Measurements from ENCODE around the gene STRADA. TPM values are rescaled to one million over a fixed set of nuclear protein-coding genes. Genes with fewer than 3 reads are reported as not detected.

The STRADA gene
- total and polyA plus RNA-seq, 9 of the 15 experiments (the other 6 are each of a cell fraction or from before 2014, with no cell fraction given) = 6.6 to 33.0 (median 20.5) TPM

DNA sequence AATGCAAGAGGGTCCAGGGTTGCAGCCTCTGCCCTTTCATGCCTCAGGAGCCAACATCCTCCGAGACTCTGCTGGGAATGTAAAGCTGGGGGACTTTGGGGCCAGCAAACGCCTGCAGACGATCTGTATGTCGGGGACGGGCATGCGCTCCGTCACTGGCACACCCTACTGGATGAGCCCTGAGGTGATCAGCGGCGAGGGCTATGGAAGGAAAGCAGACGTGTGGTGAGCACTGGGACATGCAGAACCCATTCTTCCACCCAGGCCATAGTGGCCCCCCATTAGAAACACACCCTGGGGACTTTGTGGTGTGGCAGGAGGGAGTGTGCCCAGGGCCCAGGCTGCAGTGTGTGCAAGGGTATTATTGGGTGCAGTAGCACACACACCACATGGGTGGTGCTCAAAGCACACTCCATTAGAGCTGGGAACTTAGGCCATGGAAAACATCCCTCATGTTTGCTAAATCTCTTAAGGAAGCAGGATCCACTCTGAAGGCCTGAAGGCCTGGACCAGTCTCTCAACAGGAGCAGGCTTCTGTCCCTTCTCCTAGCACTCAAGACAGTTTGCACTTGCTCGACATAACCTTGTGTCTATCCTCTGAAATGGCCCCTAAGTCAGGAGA lies 49.3 kb downstream of the STRADA start:
- H3K27ac ChIP-seq (ENCODE audit: extremely low read depth, low read depth, low read length) = no peak overlapping the region
- H3K9me1 ChIP-seq (ENCODE audit: control insufficient read depth, insufficient read depth, low read length) = peaks cover 3% of the 10 kb centered on the region
- DNase-seq (ENCODE audit: extremely low read depth in 1 of 4, low spot score in 3 of 4) (no peak), FAIRE-seq (no peak), ATAC-seq (no peak)
- intact Hi-C loops (cut with micrococcal nuclease) (loop anchor here (10.0 kb wide), 1 partner anchor 142 kb away; no protein-coding TSS in a partner anchor), in situ Hi-C loops (cut with MboI) (no loop called here)
- no peaks in the 10 kb centered on the region for H3K9me3 ChIP-seq (replicated peaks; ENCODE audit: control insufficient read depth, insufficient read depth, low read depth, low read length)
- peaks cover 33% of the 10 kb centered on the region; the same call in 2 of the 3 replicates for H3K36me3 ChIP-seq (ENCODE audit: control insufficient read depth, insufficient read depth, low read length)
- no peak overlapping the region for H2AFZ ChIP-seq (ENCODE audit: low read depth, low read length)
- TF ChIP-seq SMARCA4 (IDR thresholded peaks at IDR 0.05) = no peak
- TF ChIP-seq, protein P1, sequence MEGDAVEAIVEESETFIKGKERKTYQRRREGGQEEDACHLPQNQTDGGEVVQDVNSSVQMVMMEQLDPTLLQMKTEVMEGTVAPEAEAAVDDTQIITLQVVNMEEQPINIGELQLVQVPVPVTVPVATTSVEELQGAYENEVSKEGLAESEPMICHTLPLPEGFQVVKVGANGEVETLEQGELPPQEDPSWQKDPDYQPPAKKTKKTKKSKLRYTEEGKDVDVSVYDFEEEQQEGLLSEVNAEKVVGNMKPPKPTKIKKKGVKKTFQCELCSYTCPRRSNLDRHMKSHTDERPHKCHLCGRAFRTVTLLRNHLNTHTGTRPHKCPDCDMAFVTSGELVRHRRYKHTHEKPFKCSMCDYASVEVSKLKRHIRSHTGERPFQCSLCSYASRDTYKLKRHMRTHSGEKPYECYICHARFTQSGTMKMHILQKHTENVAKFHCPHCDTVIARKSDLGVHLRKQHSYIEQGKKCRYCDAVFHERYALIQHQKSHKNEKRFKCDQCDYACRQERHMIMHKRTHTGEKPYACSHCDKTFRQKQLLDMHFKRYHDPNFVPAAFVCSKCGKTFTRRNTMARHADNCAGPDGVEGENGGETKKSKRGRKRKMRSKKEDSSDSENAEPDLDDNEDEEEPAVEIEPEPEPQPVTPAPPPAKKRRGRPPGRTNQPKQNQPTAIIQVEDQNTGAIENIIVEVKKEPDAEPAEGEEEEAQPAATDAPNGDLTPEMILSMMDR (IDR thresholded peaks at IDR 0.05 in 2 of 3, conservative IDR thresholded peaks at IDR 0.05 in 1 of 3; ENCODE audit: insufficient read depth in 2 of 3, low read depth in 1 of 3, low read length in 3 of 3) = 0 out of 6 replicates have a peak, but pooled peaks of 1 of the 3 experiments have one; percentile 13
- TF ChIP-seq POLR2G (IDR thresholded peaks at IDR 0.05; ENCODE audit: low read depth, low read length) = 0 out of 2 replicates have a peak, but pooled peaks have one; percentile 16
- no peak overlapping the region for H3K9ac ChIP-seq (ENCODE audit: insufficient read depth in 1 of 2, low read depth in 2 of 2, low read length in 2 of 2)
- 80% methylated on average over 11 of the region's 11 CpGs for WGBS (ENCODE audit: insufficient coverage, low coverage, missing lambda C conversion rate)
- peaks cover 7% of the 10 kb centered on the region for H4K20me1 ChIP-seq (replicated peaks; ENCODE audit: control insufficient read depth, insufficient read depth, low read length)
- CTCF ChIA-PET (ENCODE audit: low intra/inter-chr PET ratio) = no interaction called here
- POLR2A ChIA-PET = interaction anchor here (1.3 kb wide), 1 partner anchor 9 kb away, joined by 4 read pairs; no protein-coding TSS in a partner anchor
- no peaks in the 10 kb centered on the region for H3K27me3 ChIP-seq (ENCODE audit: control insufficient read depth in 2 of 2, insufficient read depth in 2 of 2, low read length in 2 of 2)
- H3K79me2 ChIP-seq (ENCODE audit: control insufficient read depth, insufficient read depth, low read length) = no peaks in the 10 kb centered on the region
- no peak overlapping the region for H3K4me2 ChIP-seq (ENCODE audit: insufficient read depth, low read length)
- peaks cover 0 to 5% of the 10 kb centered on the region in 2 experiments; a peak in 2 of 5 replicates for H3K4me1 ChIP-seq (replicated peaks in 1 of 2; ENCODE audit: control insufficient read depth in 2 of 2, insufficient read depth in 2 of 2, low read length in 2 of 2)
- BruUV-seq (replicated peaks) = no TSS peak
- no peak overlapping the region for H3K4me3 ChIP-seq

Measured in K562 (cell line).